CD4-positive, alpha-beta T cell (primary cell): ENCODE results near the gene SH3RF3. TPM values are rescaled to one million over a fixed set of nuclear protein-coding genes. Genes with fewer than 3 reads are reported as not detected.

ENCODE experiments used
- ATAC-seq: fragments of 200-7000 bp; cut with Tn5 transposase; one replicate; pipeline ENCODE4 v1.10.0; 2022; ENCODE audit warnings: mild to moderate bottlenecking; ENCODE audit not compliant: poor library complexity
- CTCF ChIA-PET: fragments of 350-600 bp; sonication (Branson Sonifier 250); formaldehyde crosslinking; loops from one replicate; lab custom pipeline; 2021; ENCODE audit warnings: antibody characterized with exemption, inconsistent platforms; lab: Charles Lee
- POLR2A ChIA-PET: fragments of 350-600 bp; sonication (Branson Sonifier 250); formaldehyde crosslinking; loops from one replicate; lab custom pipeline; 2021; ENCODE audit warnings: antibody characterized with exemption, inconsistent platforms; lab: Charles Lee
- DNase-seq, 14 experiments: peaks; one replicate each; pipeline ENCODE4 v3.0.0-alpha.2; 2013 to 2020; ENCODE audit warnings: mixed read lengths in 2 of 14
- H3K27ac ChIP-seq, 2 donors: one replicate each; pipeline versions ENCODE4 v1.5.1 to v1.7.0; 2013; ENCODE audit warnings: low read length in 2 of 2, low read depth in 1 of 2, mild to moderate bottlenecking in 1 of 2
- H3K27me3 ChIP-seq, 2 experiments: 1 replicate in 1 of 2; 2 replicates in 1 of 2; pipeline versions ENCODE4 v1.6.1 to v1.7.0; 2013; ENCODE audit warnings: low read length in 2 of 2, control low read depth in 1 of 2, mild to moderate bottlenecking in 1 of 2, moderate library complexity in 1 of 2; ENCODE audit not compliant: insufficient read depth in 2 of 2, control insufficient read depth in 1 of 2
- H3K36me3 ChIP-seq: one replicate; pipeline ENCODE4 v1.6.1; 2013; ENCODE audit warnings: low read length, control low read depth; ENCODE audit not compliant: insufficient read depth
- H3K4me1 ChIP-seq: one replicate; pipeline ENCODE4 v1.6.1; 2013; ENCODE audit warnings: low read length, control low read depth; ENCODE audit not compliant: insufficient read depth
- H3K4me3 ChIP-seq: one replicate; pipeline ENCODE4 v1.5.1; 2013; ENCODE audit warnings: mild to moderate bottlenecking, low read length, moderate library complexity
- H3K9me3 ChIP-seq, 2 experiments: 1 replicate in 1 of 2; 2 replicates in 1 of 2; pipeline versions ENCODE4 v1.6.1 to v1.7.0; 2013; ENCODE audit warnings: low read length in 2 of 2, mild to moderate bottlenecking in 2 of 2, control low read depth in 1 of 2, moderate library complexity in 1 of 2; ENCODE audit not compliant: control insufficient read depth in 1 of 2, insufficient read depth in 1 of 2
- H3K27ac Mint-ChIP-seq: one replicate; pipeline ENCODE4 v1.8.0; 2020; ENCODE audit warnings: mixed read lengths
- H3K27me3 Mint-ChIP-seq: one replicate; pipeline ENCODE4 v1.8.0; 2021; ENCODE audit warnings: mixed read lengths
- H3K36me3 Mint-ChIP-seq: one replicate; pipeline ENCODE4 v1.8.0; 2021; ENCODE audit warnings: low read depth, mixed read lengths
- H3K4me1 Mint-ChIP-seq: one replicate; pipeline ENCODE4 v1.8.0; 2021; ENCODE audit warnings: low read depth, mixed read lengths
- H3K4me3 Mint-ChIP-seq: one replicate; pipeline ENCODE4 v1.8.0; 2020; ENCODE audit warnings: mild to moderate bottlenecking, mixed read lengths
- H3K9me3 Mint-ChIP-seq: one replicate; pipeline ENCODE4 v1.8.0; 2020; ENCODE audit warnings: mixed read lengths
- intact Hi-C, 2 experiments: fragments of 100-400 bp; cut with DNase I in 1 of 2; cut with micrococcal nuclease in 1 of 2; formaldehyde crosslinking; loops; one replicate each; pipeline versions ENCODE4 v1.15.1 to v1.9.0; 2023 to 2025; cut with DNase I, micrococcal nuclease
- total RNA-seq, 174 experiments: library from RNA in 2 of 174; stranded (reverse) in 2 of 174; gene quantifications; one replicate each; pipeline ENCODE4 v1.2.3 and lab custom pipeline; 2021 to 2026
- TF ChIP-seq, protein P1 (sequence below): fragments of 200-600 bp; IDR thresholded peaks from one replicate; pipeline ENCODE4 v1.8.0; 2022; ENCODE audit warnings: antibody characterized with exemption, mild to moderate bottlenecking

Gene SH3RF3
- total RNA-seq, 2 experiments from 2014 or later = 5.2 to 5.9 TPM

DNA sequence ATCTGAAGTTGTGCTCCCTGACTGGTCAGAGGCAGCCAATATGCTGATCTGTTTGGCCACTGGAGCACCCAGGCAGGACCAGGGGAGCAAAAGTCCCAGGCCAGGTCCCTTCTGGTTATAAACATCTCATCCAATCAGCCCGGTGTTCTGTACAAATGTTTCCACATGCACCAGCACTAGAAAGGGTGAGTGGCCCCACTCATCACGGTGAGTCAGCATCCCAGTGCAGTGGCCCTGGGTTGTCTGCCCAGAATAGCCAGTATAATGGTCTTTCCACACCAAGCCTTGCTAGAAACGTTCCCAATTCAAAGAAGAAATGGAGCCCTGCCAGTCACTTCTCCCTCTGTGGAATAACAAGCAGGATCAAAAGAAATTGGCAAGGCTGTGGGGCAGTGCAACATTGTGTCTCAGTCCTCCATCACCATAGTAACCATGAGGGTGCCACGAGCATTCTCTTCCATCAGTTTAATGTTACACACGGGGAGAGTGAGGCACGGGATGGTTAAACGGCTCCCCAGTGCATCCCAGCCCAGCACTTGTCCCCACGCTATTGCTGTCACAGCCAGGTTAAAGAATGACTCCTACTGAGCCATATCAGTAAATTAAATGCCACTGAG lies 309.9 kb downstream of the SH3RF3 start:
- ATAC-seq (no peak), DNase-seq (no peak)
- Histone ChIP-seq H3K36me3 (no peaks in the 10 kb centered on the region), H3K27ac (no peak overlapping the region), H3K4me1 (no peaks in the 10 kb centered on the region), H3K4me3 (no peak overlapping the region), H3K27me3 (peaks cover 0 to 2% of the 10 kb centered on the region in 2 experiments), H3K9me3 (peaks cover 10 to 23% of the 10 kb centered on the region in 2 experiments)
- H3K27me3 Mint-ChIP-seq = no peaks in the 10 kb centered on the region
- H3K36me3 Mint-ChIP-seq = peaks cover 73% of the 10 kb centered on the region
- H3K4me3 Mint-ChIP-seq = no peak overlapping the region
- CTCF ChIA-PET = no interaction called here
- peaks cover 21% of the 10 kb centered on the region for H3K9me3 Mint-ChIP-seq
- intact Hi-C loops = no loop called here
- TF ChIP-seq, protein P1, sequence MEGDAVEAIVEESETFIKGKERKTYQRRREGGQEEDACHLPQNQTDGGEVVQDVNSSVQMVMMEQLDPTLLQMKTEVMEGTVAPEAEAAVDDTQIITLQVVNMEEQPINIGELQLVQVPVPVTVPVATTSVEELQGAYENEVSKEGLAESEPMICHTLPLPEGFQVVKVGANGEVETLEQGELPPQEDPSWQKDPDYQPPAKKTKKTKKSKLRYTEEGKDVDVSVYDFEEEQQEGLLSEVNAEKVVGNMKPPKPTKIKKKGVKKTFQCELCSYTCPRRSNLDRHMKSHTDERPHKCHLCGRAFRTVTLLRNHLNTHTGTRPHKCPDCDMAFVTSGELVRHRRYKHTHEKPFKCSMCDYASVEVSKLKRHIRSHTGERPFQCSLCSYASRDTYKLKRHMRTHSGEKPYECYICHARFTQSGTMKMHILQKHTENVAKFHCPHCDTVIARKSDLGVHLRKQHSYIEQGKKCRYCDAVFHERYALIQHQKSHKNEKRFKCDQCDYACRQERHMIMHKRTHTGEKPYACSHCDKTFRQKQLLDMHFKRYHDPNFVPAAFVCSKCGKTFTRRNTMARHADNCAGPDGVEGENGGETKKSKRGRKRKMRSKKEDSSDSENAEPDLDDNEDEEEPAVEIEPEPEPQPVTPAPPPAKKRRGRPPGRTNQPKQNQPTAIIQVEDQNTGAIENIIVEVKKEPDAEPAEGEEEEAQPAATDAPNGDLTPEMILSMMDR = no peak
- POLR2A ChIA-PET = no interaction called here
- no peak overlapping the region for H3K27ac Mint-ChIP-seq
- H3K4me1 Mint-ChIP-seq = no peaks in the 10 kb centered on the region

GRCh38 chr2:109439390-109439786 lies 310.4 kb downstream of the SH3RF3 start:
- no peaks in the 10 kb centered on the region for H3K4me1 ChIP-seq
- Mint-ChIP-seq H3K4me1 (no peaks in the 10 kb centered on the region), H3K27ac (no peak overlapping the region), H3K27me3 (no peaks in the 10 kb centered on the region), H3K36me3 (peaks cover 76% of the 10 kb centered on the region), H3K4me3 (no peak overlapping the region), H3K9me3 (peaks cover 21% of the 10 kb centered on the region)
- TF ChIP-seq, protein P1 = no peak
- H3K9me3 ChIP-seq = peaks cover 12 to 25% of the 10 kb centered on the region in 2 experiments
- ChIA-PET POLR2A (no interaction called here), CTCF (interaction anchor here (1.6 kb wide), 1 partner anchor 8 kb away, joined by 4 read pairs; no protein-coding TSS in a partner anchor)
- no peak overlapping the region for H3K4me3 ChIP-seq
- no peak overlapping the region for H3K27ac ChIP-seq
- DNase-seq = no peak
- intact Hi-C loops = no loop called here
- no peaks in the 10 kb centered on the region for H3K36me3 ChIP-seq
- H3K27me3 ChIP-seq = peaks cover 0 to 2% of the 10 kb centered on the region in 2 experiments
- ATAC-seq = no peak

DNA sequence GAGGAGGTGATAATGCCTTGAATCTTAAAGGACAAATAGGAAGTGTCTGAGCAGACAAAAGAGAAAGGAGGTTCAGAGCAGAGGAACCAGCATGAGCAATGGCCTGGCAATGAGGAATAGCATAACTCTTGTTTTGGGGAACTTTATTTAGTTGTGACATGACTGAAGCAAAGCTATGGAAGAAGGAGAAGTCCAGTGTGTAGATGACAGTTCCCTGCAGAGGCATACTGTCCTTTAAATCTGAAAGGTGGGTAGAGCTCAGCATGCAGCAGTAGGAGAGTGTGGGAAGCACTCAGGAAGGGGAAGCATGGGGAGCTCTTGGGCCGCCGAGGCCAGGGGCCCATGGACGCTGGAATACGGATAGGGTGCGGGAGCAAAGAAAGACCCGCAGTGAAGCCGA lies 311.0 kb downstream of the SH3RF3 start:
- Histone ChIP-seq H3K27me3 (peaks cover 0 to 2% of the 10 kb centered on the region in 2 experiments), H3K36me3 (no peaks in the 10 kb centered on the region), H3K4me3 (no peak overlapping the region), H3K9me3 (peaks cover 14 to 30% of the 10 kb centered on the region in 2 experiments), H3K4me1 (no peaks in the 10 kb centered on the region), H3K27ac (no peak overlapping the region)
- Mint-ChIP-seq H3K36me3 (peaks cover 82% of the 10 kb centered on the region), H3K4me3 (no peak overlapping the region), H3K27me3 (no peaks in the 10 kb centered on the region), H3K27ac (no peak overlapping the region), H3K4me1 (no peaks in the 10 kb centered on the region), H3K9me3 (peaks cover 25% of the 10 kb centered on the region)
- ATAC-seq (no peak), DNase-seq (no peak)
- TF ChIP-seq, protein P1 = no peak
- CTCF ChIA-PET = interaction anchor here (1.6 kb wide), 1 partner anchor 9 kb away, joined by 4 read pairs; no protein-coding TSS in a partner anchor
- POLR2A ChIA-PET = no interaction called here
- intact Hi-C loops = no loop called here
